Transverse colon (tissue), 3 donors: ENCODE measurements around the gene KRT27.

Experiments
- EP300 ChIP-seq: sonication (generic); formaldehyde crosslinking; IDR thresholded peaks from one replicate; pipeline ENCODE4 v1.6.1; 2017; ENCODE audit warnings: antibody characterized with exemption, low read depth
- POLR2A ChIP-seq: fragments of 450-650 bp; IDR thresholded peaks from one replicate; pipeline ENCODE4 v1.6.1; 2016; ENCODE audit warnings: antibody characterized with exemption, mild to moderate bottlenecking, moderate library complexity
- TF ChIP-seq, protein P1 (sequence below), 5 experiments: fragments of 200-600 bp in 3 of 5; fragments of 450-650 bp in 2 of 5; sonication (generic) in 3 of 5; IDR thresholded peaks; 1 replicate in 2 of 5; 2 replicates in 3 of 5; pipeline ENCODE4 v1.5.1; 2016 to 2017; ENCODE audit warnings: antibody characterized with exemption in 5 of 5, inconsistent platforms in 3 of 5, mild to moderate bottlenecking in 2 of 5, moderate library complexity in 1 of 5

DNA sequence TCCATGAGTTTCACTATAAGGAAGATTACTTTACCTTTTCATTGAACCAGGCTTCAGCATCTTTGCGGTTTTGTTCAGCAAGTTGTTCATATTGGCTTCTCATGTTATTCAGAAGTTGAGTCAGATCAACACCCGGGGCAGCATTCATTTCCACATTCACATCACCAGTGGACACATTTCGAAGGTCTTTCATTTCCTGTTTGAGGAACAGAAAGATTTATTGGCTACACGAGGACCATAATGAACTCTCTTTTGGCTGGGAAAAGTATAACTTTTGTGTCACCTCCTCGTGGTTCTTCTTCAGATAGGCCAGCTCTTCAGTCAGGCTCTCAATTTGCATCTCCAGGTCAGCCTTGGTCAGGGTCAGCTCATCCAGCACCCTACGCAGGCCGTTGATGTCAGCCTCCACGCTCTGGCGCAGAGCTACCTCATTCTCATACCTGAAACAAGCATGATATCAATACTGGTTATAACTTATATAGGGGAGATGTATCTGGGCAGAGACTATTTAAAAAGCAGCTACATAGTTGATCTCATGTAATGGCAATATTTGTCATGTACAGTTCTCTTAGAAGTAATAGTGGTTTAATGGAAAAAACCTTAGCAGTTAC lies 38.0 kb upstream of the KRT27 start:
- TF ChIP-seq, protein P1, sequence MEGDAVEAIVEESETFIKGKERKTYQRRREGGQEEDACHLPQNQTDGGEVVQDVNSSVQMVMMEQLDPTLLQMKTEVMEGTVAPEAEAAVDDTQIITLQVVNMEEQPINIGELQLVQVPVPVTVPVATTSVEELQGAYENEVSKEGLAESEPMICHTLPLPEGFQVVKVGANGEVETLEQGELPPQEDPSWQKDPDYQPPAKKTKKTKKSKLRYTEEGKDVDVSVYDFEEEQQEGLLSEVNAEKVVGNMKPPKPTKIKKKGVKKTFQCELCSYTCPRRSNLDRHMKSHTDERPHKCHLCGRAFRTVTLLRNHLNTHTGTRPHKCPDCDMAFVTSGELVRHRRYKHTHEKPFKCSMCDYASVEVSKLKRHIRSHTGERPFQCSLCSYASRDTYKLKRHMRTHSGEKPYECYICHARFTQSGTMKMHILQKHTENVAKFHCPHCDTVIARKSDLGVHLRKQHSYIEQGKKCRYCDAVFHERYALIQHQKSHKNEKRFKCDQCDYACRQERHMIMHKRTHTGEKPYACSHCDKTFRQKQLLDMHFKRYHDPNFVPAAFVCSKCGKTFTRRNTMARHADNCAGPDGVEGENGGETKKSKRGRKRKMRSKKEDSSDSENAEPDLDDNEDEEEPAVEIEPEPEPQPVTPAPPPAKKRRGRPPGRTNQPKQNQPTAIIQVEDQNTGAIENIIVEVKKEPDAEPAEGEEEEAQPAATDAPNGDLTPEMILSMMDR (IDR thresholded peaks at IDR 0.05), result no peak
- TF ChIP-seq POLR2A, result no peak
- TF ChIP-seq EP300, result no peak
